DND-41 (cell line): ENCODE results near the gene MESP2.

ENCODE experiments used
- ATAC-seq: fragments of 200-7000 bp; cut with Tn5 transposase; 3 replicates; pipeline ENCODE4 v1.9.1; 2021; ENCODE audit warnings: low read depth; ENCODE audit not compliant: insufficient read depth
- DNase-seq: peaks from one replicate; pipeline ENCODE4 v3.0.0-alpha.2; 2020
- H2AFZ ChIP-seq: 2 replicates; pipeline ENCODE4 v1.6.0; 2012; ENCODE audit warnings: low read depth, low read length
- H3K27ac ChIP-seq: 2 replicates; pipeline ENCODE4 v1.5.1; 2012; ENCODE audit warnings: low read length, inconsistent platforms
- H3K27me3 ChIP-seq: fragments of 200-600 bp; sonication (generic); 2 replicates; pipeline ENCODE4 v1.6.0; 2012; ENCODE audit warnings: low read length, mild to moderate bottlenecking, inconsistent platforms; ENCODE audit not compliant: insufficient read depth, poor library complexity
- H3K36me3 ChIP-seq: 2 replicates; pipeline ENCODE4 v1.5.1; 2012; ENCODE audit warnings: low read length, inconsistent platforms; ENCODE audit not compliant: insufficient read depth
- H3K4me1 ChIP-seq: 2 replicates; pipeline ENCODE4 v1.5.1; 2012; ENCODE audit warnings: mild to moderate bottlenecking, low read length; ENCODE audit not compliant: insufficient read depth
- H3K4me2 ChIP-seq: 2 replicates; pipeline ENCODE4 v1.6.0; 2012; ENCODE audit warnings: mild to moderate bottlenecking, moderate library complexity, low read length, inconsistent platforms; ENCODE audit not compliant: insufficient read depth
- H3K4me3 ChIP-seq, 2 experiments: fragments of 200-600 bp in 1 of 2; shearing (Covaris generic) in 1 of 2; 2 replicates each; pipeline ENCODE4 v1.5.1; 2012 to 2016; ENCODE audit warnings: inconsistent platforms in 2 of 2, low read length in 2 of 2, mild to moderate bottlenecking in 2 of 2, low read depth in 1 of 2, moderate library complexity in 1 of 2
- H3K79me2 ChIP-seq: 2 replicates; pipeline ENCODE4 v1.6.0; 2012; ENCODE audit warnings: low read length, inconsistent platforms; ENCODE audit not compliant: insufficient read depth
- H3K9ac ChIP-seq: 2 replicates; pipeline ENCODE4 v1.6.0; 2012; ENCODE audit warnings: low read depth, mild to moderate bottlenecking, inconsistent platforms, low read length, moderate library complexity
- H3K9me3 ChIP-seq: 2 replicates; pipeline ENCODE4 v1.5.1; 2012; ENCODE audit warnings: low read length, moderate library complexity, mild to moderate bottlenecking, inconsistent platforms; ENCODE audit not compliant: insufficient read depth, severe bottlenecking
- H4K20me1 ChIP-seq: 2 replicates; pipeline ENCODE4 v1.6.0; 2012; ENCODE audit warnings: low read length; ENCODE audit not compliant: insufficient read depth
- CTCF ChIP-seq: IDR thresholded peaks from 2 replicates; pipeline ENCODE4 v1.5.1; 2012; ENCODE audit warnings: borderline replicate concordance, low read length, moderate library complexity, mild to moderate bottlenecking; ENCODE audit not compliant: poor library complexity, severe bottlenecking; ENCODE audit errors: extremely low read depth
- EZH2 ChIP-seq: IDR thresholded peaks from 3 replicates; pipeline ENCODE4 v1.6.1; 2012; ENCODE audit warnings: borderline replicate concordance, low read depth, mild to moderate bottlenecking, moderate library complexity, low read length, inconsistent platforms; ENCODE audit not compliant: severe bottlenecking

Gene MESP2

DNA sequence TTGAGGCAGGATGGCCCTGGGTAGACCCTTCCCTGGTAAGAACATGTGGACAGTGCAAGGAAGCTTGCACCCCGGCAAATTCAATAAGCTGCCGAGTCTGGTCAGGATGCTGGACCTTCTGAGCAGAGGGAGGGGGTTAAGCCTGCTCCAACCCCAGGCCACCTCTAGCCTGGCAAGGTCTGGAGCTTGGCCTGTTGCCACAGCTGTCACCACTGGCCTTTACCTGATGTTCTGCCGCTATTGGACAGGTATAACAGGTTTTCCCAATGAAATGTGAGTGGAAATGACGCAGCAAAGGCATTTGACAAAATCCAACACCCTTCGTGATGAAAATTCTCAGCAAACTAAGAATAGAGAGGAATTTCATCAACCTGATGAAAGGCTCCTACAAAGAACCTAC, 24.4 kb upstream of the MESP2 start:
- TF ChIP-seq EZH2 (no peak), CTCF (no peak)
- DNase-seq (no peak), ATAC-seq (no peak)
- no peaks in the 10 kb centered on the region for H4K20me1 ChIP-seq
- no peak overlapping the region for H3K4me3 ChIP-seq
- peaks cover 17% of the 10 kb centered on the region for H3K4me1 ChIP-seq
- no peaks in the 10 kb centered on the region for H3K9me3 ChIP-seq
- peak overlapping the region; percentile 75; the same call in 1 of the 2 replicates for H3K4me2 ChIP-seq
- no peaks in the 10 kb centered on the region for H3K27me3 ChIP-seq
- no peak overlapping the region for H2AFZ ChIP-seq
- H3K79me2 ChIP-seq = no peaks in the 10 kb centered on the region
- no peak overlapping the region for H3K27ac ChIP-seq
- no peak overlapping the region for H3K9ac ChIP-seq
- no peaks in the 10 kb centered on the region for H3K36me3 ChIP-seq

DNA sequence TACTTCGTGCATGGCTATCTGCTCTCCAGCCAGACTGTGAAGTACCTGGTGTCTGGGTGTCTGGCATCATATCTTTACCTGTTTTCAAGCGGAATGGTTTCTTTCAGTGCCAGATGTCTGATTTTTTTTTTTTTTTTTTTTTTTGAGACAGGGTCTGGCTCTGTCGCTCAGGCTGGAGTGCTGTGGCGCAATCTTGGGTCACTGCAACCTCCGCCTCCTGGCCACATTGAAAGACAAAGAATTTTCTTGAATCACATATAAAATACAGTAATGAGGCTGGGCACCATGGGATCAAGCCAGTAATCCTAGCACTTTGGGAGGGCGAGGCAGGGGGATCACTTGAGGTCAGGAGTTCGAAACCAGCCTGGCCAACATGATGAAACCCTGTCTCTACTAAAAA, 22.3 kb upstream of the MESP2 start:
- Histone ChIP-seq H3K27me3 (no peaks in the 10 kb centered on the region), H3K4me3 (no peak overlapping the region), H3K9ac (no peak overlapping the region), H3K9me3 (no peaks in the 10 kb centered on the region), H3K4me1 (peaks cover 17% of the 10 kb centered on the region), H3K79me2 (no peaks in the 10 kb centered on the region), H2AFZ (no peak overlapping the region), H3K36me3 (no peaks in the 10 kb centered on the region), H4K20me1 (no peaks in the 10 kb centered on the region), H3K27ac (no peak overlapping the region), H3K4me2 (no peak overlapping the region)
- DNase-seq = no peak
- TF ChIP-seq CTCF (no peak), EZH2 (no peak)
- no peak for ATAC-seq

GRCh38 chr15:89754361-89755154, 21.6 kb upstream of the MESP2 start:
- Histone ChIP-seq H3K27ac (no peak overlapping the region), H4K20me1 (no peaks in the 10 kb centered on the region), H3K4me1 (peaks cover 17% of the 10 kb centered on the region), H3K4me2 (no peak overlapping the region), H3K36me3 (no peaks in the 10 kb centered on the region), H2AFZ (no peak overlapping the region), H3K4me3 (no peak overlapping the region), H3K9ac (no peak overlapping the region), H3K79me2 (no peaks in the 10 kb centered on the region), H3K9me3 (no peaks in the 10 kb centered on the region), H3K27me3 (no peaks in the 10 kb centered on the region)
- TF ChIP-seq EZH2 (no peak), CTCF (no peak)
- no peak for DNase-seq
- no peak for ATAC-seq
